ENCODE measurements around the gene SASH3.
A peak's percentile ranks its signal among the peaks of the same experiment; 100 is the strongest.

Gene SASH3

DNA sequence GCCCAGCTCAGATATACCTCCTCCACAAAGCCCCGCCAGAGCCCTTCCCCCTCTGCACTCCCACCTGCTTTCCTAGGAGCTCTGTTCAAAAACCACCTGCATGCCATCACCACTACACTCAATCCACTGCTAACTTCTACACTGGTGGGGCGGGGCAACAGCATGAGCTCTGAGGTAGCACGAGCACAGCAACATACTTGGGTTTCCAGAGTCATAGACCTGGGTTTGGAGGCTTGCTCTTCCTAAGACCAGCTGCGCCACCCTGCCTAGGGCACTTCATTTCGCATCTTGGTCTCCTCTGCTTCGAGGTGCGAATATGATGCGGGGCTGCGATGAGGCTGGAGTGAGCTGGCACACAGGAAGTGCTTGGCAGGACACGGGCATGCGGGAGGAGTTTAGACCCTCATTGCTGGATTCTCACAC is 3.6 kb downstream of the SASH3 start:
- DNase-seq, result no peak

DNA sequence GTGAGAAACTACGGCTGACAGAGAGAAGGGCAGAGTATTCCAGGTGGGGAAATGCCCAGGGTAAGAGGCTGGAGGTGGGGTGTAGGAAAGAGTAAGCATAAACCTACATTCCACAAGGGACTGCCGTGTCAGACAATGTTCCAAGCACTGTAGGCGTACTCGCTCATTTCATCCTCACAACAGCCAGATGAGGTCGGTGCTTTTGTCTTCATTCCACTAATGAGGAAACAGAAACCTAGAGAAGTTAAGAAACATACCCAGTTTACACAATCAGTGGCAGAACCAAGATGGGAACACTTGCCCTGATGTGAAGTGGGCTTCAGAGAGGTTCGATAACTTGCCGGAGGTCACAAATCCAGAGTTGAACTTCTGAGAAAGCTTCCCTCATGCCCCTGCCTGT is 4.6 kb downstream of the SASH3 start:
- DNase-seq, result no peak

DNA sequence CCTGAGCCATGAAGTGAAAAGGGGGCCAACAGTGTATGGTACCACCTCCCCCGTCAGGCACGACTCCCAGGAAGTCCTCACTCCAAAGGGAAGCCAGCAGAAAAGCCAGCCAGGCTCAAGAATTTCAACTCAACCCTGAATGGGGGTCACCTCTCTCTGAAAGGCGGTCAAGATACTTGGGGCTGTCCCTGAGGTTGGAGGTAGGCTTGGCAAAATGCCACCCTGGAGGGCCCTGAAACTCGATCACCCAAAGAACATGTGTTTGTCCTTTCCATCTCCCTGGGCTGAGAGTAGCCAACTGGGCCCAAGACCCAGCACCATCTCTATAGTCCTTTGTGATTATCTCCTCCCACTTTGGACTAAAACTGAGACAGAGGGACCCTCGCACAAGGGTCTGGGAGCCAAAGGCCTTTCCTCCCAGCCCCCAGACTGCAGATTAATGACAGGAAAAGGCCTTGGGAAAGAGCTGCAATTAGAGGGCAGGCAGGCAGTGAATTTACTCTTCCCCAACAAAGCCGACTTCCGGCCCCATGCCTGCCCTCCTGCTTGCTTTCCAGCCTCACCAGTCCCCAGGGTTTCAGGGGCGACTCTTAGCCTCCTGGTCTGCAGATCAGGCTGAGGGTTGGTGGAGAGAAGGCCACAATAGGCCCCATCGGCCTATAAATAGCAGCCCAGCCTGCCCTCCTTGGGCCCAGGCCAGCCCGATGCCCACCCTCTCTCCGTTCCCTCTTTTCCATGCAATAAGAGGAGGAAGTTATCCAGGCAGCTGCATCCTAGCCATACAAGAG is 5.6 kb downstream of the SASH3 start:
- no peak for DNase-seq

DNA sequence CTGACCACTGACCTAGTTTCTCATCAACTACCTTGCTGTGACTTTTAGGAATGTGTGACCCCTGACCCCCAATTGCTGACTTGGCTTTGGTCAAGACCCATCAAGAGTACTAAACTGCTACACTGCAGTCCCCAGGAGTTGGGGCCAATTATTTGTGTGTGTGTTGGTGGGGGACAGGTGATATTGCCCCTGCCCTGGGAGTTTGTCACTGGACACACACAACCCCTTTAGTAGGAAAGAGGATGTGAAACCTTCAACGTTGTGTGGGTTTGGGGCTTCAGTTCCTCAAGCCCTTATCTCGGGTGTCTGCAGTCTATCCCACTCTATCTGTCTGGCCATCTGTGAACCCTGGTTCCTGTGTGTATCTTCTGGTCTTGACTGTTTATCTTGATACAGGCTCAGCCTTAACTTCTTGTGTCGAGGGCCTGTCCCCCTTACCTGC is 6.5 kb downstream of the SASH3 start:
- DNase-seq, result no peak

DNA sequence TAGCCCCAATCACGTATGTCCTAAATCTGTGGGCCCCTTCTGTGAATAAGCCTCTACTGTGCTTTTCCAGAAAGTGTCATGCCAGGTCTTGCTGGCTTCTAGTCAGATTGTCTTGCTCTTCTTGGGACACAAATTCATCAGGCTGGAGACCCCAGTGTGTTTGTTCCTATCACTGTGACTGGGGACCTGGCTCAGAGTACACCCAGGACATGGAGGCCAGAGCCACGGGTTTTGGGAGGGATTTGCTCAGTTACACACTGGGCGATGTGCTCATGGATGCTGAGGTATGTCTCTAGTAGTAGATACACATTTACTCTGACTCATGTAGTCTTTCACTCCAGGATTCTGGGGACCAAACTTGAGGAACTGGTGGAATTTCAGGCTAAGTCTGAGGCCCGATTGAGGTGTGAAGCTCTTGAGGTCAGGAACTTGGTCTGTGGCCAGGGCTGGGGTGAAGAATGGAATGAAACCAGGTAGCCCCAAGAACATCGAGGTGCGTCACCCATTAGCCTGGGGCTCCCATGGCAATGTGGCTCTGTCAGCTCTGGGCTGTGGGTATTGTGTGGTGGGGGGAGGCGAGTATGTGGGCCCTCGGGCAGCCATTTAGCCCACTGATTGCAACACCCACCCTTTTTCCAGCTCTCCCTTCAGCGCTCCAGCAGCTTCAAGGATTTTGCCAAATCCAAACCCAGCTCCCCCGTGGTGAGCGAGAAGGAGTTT is 7.7 kb downstream of the SASH3 start:
- DNase-seq, result no peak

DNA sequence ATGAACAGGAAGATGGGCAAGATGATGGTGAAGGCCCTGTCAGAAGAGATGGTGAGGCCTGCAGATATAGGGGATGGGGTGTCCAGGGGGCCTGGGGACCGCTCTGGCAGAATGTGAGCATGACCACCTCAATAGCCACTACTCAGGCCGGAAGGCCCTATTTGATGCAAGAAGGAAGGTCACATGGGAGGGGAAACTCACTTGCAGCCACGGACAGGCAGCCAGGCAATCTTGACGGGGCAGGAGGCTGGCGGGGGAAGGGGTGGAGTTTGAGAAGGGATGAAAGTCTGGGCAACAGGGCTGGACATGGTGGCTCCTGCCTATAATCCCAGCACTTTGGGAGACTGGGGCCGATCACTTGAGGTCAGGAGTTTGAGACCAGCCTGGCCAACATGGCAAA is 8.8 kb downstream of the SASH3 start:
- no peak for DNase-seq

DNA sequence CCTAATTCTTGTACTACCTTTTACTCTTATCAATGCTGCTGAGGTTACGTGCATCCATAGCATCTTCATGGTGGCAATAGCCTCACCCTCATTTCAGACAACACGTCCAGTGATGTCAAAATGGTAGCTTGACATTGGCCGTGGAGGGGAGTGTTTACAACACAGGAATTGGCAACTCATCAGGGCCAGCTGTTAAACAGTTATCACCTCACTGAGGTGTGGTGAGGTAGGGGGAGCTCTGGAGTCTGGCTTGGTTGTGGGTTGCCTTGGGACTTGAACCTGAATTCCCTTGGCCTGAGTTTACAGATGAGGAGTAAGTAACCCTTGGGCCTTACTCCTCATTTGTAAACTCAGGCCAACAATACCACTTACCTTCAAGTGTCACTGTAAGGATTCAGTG is 10.4 kb downstream of the SASH3 start:
- no peak for DNase-seq

DNA sequence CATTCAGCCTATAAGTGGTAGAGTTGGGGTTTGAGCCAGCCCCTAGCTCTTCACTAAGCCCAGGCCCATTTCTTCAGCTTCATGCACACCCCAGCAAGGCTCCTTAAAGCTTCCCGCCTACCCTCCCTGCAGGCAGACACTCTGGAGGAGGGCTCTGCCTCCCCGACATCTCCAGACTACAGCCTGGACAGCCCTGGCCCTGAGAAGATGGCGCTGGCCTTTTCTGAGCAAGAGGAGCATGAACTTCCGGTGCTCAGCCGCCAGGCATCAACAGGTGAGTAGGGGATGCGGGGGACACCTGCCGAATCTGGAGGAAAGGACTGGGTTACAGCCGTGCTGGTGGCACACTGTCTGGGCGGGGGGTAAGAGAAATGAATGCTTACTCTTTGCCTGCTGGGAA is 11.1 kb downstream of the SASH3 start:
- DNase-seq, result no peak

DNA sequence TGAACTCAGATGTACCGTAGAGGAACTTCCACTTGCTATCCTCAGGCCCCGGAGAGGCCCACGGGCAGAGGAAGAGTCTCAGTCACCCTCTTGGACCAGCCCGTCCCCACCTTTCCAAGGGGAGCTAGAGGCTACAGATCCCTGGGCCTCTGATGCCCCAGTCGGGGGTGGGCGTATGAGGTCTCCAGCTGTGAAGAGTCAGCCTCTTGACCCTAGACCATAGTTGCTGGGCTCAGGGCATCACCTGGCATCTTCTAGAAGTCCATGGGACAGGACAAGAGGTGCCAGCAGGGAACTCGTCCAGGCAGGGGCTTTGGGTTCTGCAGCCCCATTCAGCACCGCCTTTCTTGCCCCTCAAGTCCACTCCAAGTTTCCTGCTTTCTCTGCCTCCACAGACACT is 11.6 kb downstream of the SASH3 start:
- DNase-seq, result no peak

DNA sequence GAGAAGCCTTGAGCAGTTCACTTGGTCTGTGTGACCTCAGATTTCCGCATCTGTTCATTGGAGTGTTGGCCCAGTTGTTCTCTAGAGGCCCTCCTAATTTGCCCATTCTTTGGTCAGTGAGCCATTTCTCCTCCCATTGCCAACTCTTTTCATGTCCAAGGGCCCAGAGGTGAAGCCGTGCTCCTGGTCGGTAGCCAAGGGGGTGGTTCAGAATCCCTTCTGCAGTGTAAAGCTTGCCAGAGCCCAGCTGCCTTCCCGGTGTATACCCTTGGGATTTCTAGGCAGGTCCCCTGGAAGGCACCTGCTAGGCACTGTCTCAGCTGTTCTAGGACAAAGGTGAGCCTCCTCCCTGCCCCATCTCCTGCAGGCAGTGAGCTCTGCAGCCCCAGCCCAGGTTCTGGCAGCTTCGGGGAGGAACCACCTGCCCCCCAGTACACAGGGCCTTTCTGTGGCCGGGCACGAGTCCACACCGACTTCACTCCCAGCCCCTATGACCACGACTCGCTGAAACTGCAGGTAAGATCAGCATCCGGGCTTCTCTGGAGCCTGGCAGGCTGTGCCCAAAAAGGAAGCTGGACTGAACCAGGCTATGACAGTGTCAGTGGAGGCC is 12.3 kb downstream of the SASH3 start:
- DNase-seq, result no peak

DNA sequence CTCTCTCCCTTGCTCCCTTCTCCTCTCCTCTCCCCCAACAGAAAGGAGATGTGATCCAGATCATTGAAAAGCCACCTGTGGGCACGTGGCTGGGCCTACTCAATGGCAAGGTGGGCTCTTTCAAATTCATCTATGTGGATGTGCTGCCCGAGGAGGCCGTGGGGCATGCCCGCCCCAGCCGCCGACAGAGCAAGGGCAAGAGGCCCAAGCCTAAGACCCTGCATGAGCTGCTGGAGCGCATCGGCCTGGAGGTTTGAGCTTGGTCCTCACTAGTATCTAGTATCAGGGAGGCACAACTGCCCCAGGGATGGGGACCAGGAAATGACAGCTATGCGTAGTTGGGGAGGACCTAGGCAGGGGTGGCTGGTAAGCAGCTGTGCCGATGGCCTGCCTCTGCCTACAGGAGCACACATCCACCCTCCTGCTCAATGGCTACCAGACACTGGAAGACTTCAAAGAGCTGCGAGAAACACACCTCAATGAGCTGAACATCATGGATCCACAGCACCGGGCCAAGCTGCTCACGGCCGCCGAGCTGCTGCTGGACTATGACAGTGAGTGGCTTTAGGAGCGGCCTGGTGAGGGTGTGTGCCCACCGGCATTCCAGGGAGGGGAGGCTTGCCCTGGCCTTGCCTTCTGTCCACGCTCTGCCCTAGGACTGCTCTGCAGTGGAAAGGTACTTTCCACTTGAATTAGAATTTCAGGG is 13.0 kb downstream of the SASH3 start:
- DNase-seq, result no peak

DNA sequence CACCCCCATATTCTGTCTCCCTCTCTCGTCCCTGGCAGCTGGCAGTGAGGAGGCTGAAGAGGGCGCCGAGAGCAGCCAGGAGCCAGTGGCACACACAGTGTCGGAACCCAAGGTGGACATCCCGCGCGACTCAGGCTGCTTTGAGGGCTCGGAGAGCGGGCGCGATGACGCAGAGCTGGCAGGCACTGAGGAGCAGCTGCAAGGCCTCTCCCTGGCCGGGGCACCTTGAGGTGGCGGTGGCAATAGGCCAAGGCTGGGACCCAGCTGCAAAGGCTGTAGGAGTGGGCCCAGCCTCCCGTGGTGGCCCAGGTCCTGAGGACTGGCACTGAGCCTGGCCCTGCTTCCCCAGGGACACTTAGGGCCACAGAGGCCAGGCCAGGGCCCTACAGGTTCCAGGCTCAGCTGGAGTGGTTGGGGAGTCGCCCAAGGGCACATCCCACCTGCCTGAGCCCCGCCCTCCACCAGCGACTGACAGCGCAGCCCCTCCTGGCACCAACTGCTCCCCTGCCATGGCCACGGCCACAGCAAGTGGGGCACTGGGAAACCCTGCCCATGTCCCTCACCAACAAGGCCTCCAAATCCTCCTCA is 13.9 kb downstream of the SASH3 start:
- peak in 1 of 51 donors; percentile 5 for DNase-seq

DNA sequence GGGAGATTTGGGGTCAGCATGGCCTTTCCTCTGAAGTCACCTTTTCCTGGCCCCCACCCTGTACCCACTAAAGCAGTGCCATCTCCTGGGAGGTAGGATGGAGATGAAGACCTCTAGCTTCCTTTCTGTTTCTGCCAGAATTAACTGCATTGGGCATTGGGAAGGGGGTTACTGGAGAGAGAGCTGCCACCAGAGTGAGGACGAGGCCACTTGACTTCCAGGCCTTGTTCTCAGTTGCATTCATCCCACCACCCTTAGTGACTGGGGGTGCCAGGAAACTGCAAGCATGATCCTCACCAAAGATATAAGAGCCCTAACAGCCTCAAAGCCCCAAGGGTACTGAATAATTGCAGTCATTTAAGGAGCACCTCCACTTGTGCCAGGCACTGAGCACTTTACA is 15.8 kb downstream of the SASH3 start:
- no peak for DNase-seq

DNA sequence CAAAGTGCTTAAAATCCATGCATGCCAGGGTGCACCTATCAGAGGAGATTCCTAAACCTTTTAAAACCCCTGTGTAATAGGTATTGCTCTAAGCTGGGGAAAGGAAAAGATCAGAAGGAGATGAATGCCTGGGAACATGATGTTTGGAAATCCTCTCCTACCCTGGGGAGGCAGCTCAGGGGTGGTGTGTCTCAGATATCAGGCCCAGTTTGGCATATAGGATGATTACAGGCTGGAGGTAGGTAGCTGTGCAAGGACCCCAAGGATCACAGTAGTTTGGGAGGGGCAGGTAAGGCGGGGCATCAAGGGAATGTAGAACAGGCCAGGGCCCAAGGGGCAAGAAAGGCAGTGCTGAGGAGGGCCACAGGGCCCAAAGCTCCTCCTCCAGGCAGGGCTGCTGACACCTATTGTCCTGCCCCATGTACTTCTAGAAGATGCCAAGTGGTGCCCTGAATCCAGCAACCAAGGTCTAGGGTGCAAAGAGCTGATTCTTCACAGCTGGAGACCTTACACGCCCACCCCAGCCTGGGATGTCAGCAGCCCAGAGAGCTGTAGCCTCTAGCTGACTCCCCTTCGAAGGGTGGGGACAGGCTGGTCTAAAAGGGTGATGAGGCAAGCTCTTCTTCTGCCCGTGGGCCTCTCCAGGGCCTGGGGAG is 17.6 kb downstream of the SASH3 start:
- DNase-seq, result no peak

DNA sequence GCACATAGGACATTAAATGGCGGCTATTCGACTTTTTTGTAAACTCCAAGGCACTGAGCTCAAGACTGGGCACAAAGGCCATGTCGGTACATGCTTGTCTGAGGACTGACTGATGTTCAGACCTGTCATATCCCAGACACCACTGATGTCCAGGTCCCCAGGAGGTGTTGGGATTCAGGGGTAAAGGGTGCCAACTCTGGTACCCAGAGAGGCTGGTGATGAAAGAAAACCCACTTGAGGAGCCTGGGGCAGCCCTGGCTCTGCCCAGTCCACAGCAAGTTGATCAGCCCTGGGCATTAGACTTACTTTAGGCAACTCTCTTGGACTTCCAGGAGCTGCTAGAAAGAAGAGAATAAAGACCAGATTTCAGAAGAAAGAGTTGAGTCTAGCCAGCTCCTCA is 18.7 kb downstream of the SASH3 start:
- no peak for DNase-seq

DNA sequence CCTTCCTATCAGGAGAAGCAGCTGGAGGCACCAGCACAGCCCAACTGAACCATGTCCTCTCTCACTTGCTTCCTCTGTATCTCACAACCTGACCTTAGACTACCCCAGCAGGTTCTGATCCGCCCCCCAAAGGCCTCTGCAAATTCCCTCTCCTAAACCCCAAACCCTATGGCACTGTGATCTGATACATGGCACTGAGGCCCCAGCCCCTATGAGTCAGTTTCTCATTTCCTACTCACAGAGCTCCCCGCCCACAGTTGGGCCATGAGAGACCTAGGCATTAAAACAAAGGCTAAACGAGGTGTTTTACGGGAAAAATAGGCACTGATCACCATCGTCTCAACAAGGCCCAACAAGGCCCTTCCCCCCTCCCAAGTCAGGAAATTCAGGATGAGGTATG is 19.1 kb downstream of the SASH3 start:
- no peak for DNase-seq

DNA sequence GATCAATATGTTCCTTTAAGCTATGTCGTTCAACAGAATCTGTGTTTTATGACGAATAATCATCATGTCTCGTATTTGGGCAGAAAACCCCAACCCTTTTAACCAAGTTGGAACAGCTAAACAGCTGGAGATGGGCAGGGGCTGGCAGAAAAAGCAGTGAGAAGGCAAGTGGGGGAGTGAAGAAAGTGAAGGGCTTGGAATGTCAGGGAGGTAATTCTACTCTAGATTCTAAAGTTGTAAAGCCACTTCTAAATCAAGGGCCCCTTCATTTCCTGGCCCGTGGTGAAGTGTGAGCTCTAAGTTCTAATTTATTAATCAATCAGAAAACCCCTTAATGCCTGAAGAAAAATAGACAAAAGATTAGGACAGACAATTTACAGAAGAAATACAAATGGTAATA is 20.4 kb downstream of the SASH3 start:
- DNase-seq, result no peak

DNA sequence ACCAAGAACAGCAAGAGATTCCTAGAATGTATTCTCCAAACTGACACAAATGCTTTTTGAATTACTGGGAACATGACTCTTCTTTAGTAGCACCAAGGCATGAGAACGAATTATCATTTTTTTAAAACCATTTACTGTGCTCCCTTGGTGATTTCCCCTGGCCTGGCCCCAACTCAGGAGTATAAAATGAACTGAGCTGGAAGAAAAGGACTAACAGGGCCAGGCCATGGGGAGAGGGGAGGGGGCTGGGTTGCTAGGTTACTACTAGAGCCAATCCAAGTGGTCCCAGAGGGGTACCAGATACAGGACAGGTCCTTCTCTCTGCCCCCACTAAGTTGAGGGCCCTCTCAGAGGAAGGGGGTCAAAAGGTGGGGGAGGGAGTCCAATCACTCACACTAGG is 23.1 kb downstream of the SASH3 start:
- no peak for DNase-seq

DNA sequence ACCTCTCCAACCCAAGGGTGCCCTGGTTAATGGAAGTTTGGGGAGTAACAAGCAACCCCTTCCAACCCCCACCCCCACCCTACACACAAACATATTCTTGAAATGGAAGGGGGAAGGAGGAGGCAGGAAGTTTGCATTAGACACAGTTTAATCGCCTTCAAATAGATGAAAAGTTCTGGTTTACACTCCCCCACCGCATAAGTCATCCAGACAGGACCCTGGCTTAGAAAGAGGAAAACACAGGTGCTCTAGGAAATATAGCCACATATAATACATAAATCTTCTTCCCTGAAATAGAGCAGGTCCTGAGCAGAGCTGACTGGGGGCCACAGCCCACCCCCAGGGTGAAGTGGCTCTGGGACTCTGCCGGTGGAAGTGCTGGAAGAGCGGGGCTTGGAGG is 25.1 kb downstream of the SASH3 start:
- DNase-seq, result no peak

DNA sequence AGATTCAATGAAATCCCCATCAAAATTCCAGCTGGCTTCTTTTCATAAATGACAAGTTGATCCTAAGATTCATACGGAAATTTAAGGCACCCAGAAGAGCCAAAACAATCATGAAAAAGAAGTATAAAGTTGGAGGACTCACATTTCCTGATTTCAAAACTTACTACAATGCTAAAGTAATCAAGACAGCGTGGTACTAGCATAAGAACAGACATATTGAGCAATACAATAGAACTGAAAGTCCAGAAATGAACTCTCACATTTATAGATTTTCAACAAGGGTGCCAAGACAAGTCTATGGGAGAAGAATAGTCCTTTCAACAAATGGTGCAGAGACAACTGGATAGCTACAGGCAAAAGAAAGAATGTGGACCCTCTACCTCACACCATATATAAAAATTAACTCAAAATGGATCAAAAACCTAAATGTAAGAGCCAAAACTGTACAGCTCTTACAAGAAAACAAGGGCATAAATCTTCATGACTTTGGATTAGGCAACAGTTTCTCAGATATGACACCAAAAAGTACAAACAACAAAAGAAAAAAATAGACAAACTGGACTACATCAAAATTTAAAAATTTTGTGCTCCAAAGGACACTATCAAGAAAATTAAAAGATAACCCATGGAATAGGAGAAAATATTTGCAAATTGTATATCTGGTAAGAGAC is 28.5 kb downstream of the SASH3 start:
- DNase-seq, result no peak

Data from hypothalamus (tissue), 51 donors.